ENCODE results near the gene CHI3L2.

- TF ChIP-seq GATA2 (IDR thresholded peaks at IDR 0.05; ENCODE audit: low read depth, low read length), result no peak
- no peak for TF ChIP-seq GATA3 (IDR thresholded peaks at IDR 0.05; ENCODE audit: low read depth, low read length)
Observed at GRCh38 chr1:111228748-111229126, 1.2 kb downstream of the CHI3L2 start.

All from SH-SY5Y (cell line).